DMS 273 treated with DMSO at 0.1 percent for 48 hours (cell line): ENCODE data around the gene EPN2.
A peak's percentile ranks its signal among the peaks of the same experiment; 100 is the strongest.

Experiments used
- DNase-seq: peaks from one replicate; lab custom pipeline; 2025; lab: John Stamatoyannopoulos, UW

Gene EPN2

GRCh38 chr17:19381741-19382444 is 144.7 kb downstream of the EPN2 start:
- DNase-seq = no peak

- DNase-seq = no peak
Observed at GRCh38 chr17:19382531-19383444, 145.6 kb downstream of the EPN2 start.

DNA sequence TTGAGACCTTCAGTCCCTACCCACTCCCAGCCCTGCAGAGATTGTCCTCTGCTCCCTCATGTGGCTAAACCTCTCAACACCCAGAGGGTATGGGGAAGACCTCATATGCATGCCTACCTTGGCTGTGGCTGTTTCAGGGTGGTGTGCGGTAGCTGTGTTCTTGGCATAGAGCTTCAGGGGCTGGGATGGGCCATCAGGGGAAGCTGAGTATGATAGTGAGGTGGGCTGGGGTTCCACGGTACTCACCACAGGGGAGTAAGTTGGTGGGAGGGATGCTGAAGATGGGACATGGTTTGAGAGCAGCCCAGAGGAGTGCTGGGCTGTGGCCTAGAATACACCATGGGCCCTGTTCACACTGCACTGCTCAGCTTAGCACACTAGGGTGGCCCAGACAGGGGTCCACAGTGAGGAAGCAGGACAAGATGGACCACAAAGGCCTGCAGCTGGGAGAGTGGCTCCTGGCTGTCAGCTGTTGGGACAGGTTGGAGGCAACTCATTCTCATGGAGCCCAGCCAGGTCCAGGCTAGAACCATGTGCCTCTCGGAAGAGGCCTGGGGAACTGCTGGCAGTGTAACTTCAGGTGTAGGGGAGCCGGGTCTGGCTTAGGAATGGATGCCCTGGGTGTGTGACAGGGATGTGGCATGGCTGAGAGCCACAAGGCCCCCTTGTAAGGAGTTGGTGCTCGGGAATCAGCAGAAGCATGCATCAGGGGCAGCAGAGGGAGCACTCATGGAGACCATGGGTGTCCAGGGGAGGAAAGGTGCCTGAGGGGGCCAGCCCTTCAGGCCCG is 146.7 kb downstream of the EPN2 start:
- DNase-seq = no peak

DNA sequence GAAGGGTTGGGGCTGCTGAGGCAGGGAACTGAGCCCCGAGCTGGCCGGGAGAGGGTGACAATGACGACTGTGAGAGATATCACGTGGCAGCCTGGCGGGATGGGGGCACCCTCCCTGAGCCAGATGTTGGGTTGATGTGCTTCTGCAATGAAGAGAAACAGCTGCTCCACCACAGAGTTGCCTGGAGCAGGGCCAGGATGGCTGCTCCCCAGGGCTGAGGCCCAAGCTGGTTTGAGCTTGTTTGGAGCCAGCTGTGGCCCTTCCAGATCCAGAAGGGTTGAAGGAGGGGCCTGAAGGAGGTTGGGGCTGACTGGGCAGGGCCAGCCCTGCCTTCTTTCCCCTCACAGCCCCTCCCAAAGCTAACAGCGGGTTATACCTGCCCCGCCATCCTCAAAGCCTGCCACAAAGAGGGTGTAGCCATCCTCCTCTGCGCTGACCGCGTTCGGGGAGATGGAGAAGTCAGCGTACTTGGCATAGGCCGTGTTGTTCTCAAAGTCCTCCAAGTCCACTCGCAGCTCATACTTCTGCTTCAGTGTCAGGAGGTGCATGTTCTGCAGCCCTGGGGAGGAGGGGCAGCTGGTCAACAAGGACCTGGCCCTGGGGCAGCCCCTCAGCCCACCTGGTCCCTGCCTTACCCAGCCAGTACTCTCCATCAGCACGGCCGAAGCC is 147.7 kb downstream of the EPN2 start:
- peak; percentile 93 for DNase-seq

DNA sequence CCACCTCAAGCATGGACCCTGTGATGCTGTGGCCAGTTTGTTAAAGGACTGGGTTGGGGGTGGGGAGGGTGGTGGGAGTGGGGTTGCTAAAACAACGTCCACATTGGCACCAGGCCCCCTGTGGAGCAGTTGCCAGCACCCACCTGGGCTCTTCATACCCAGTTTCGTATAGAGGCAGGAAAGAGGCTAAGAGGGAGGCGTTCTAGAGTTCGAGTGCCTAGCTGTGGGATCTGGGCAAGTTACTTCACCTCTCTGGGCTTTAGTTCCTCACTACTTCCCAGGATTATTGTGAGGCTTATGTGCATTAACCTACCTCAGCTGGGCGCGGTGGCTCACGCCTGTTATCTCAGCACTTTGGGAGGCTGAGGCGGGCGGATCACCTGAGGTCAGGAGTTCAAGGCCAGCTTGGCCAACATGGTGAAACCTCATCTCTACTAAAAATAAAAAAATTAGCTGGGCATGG is 148.4 kb downstream of the EPN2 start:
- DNase-seq = no peak
